Erythroblast (primary cell): ENCODE results near the gene GHRL.

Experiments used
- DNase-seq, 2 experiments: peaks; one replicate each; lab custom pipeline; 2025; lab: John Stamatoyannopoulos, UW
- GATA1 ChIP-seq: IDR thresholded peaks from 2 replicates; pipeline ENCODE4 v1.6.1; 2011; ENCODE audit warnings: low read depth, mild to moderate bottlenecking, control low read depth, low read length, moderate library complexity
- POLR2A ChIP-seq: IDR thresholded peaks from 2 replicates; pipeline ENCODE4 v1.6.1; 2011; ENCODE audit warnings: mild to moderate bottlenecking, low read length

Gene GHRL, protein sequence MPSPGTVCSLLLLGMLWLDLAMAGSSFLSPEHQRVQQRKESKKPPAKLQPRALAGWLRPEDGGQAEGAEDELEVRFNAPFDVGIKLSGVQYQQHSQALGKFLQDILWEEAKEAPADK

GRCh38 chr3:10292505-10293419, at the start of gene GHRL:
Gene GHRL, minus strand, starts transcription at chr3:10292947. Its CDS starts 2,767 bp downstream, at chr3:10290180.
- TF ChIP-seq GATA1: no peak
- TF ChIP-seq POLR2A: no peak
- DNase-seq: peak; percentile 35 to 53

DNA sequence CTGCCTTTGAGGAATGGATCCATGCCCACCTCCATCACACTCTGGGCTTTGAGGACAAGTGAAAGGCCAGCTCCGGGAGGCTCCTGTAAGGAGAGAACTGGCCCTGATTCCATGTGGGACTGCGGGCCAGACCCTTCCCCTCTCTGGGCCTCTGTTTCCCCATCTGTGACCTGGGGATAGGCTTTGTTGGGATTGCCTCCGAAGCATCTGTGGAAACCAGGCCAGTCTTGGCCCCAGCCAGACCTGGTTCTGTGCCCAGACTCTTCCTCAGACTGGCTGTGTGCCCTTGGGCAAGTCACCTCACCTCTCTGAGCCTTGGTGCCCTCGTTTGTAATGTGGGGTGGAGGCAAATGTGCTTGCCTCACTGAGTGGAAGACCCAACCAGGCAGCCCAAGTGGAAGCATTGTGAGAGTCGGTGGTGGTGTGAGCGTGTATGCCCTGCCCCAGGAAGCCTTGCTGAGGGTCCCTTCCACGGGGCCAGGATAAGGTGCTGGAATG, 49.2 kb upstream of the GHRL start:
- no peak for TF ChIP-seq POLR2A
- no peak for TF ChIP-seq GATA1
- DNase-seq: no peak

DNA sequence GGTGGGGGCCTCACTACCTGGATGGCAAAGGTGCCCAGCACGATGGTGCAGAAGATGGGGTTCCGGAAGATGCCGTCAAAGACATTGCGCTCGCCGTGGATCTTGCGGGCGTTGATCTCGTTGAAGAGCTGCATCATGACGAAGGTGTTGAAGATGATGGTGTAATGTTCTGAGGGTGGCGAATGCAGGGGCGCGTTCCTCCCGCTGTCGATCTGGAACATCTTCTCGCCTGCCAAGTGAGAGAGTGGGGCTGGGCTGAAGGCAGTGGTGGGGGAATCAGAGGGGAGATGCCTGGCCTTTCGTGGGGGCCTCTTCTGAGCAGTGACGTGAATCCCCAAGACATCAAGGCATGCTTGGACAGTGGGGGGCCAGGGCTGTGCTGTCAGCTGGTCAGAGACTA, 47.7 kb upstream of the GHRL start:
- no peak for DNase-seq
- TF ChIP-seq POLR2A (no peak), GATA1 (no peak)

GRCh38 chr3:10340046-10340445, 47.3 kb upstream of the GHRL start:
- TF ChIP-seq POLR2A (no peak), GATA1 (no peak)
- no peak for DNase-seq

DNA sequence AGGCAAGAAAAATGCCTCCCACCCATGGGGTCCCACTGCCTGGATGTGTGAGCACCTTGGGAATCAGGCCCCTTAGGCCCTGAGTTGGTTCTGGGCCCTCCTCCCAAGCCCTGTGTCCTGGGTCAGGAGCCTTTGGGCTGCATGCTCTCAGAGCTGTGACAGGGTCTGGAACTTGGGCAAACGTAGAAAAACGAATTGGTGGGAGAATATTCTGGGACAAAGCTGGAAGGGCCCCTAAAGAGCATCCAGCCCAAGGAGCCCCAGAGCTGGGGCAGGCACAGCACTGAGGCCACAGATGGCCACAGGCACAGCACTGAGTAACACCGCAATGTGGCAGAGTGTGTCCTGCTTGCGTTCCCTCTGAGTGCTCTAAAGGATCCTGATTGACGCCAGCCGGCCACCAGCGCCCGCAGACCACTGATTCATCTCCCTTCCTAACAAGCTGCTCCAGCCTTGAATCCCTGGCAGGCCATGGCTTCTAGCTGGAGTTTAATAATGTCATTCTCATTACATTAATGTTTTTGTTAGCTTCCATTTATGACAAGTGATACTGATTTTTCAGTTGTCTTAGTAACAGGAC, 46.7 kb upstream of the GHRL start:
- no peak for TF ChIP-seq POLR2A
- no peak for TF ChIP-seq GATA1
- DNase-seq: no peak

DNA sequence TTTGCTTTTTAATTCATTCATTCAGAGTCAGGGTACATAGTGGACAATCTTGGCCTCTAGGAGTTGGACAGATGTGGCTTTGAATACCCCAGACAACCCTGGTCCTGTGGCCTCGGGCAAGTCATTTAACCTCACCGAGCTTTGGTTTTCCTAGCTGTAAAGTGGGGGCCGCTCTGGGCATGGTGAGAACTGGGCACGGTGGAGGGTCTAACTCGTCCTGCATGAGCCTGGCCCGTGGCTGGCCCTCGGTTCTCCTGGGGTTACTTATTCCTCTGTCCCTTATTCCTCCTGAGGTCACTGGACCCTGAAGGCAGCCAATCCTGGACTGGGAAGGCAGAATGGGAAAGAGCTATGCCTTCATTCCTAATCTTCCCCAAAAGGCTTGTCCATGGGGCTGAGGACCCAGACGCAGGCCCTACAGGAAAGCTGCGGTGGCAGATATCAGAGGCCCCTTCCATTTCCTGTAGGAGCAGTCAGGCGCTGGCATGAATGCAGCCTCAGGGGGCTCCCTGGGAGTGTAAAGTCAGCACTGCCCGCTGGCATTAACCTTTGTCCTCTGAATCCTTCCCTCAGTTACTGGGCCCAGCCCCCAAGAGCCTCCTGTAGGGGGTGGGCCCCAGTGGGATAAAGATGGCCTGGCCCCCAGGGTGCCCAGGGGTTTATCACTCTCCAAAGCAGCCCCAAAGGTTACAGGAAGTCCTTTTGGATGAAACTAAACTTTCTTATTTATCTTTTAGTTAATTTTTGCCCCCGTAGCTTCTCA, 46.0 kb upstream of the GHRL start:
- TF ChIP-seq POLR2A (no peak), GATA1 (no peak)
- DNase-seq: no peak

DNA sequence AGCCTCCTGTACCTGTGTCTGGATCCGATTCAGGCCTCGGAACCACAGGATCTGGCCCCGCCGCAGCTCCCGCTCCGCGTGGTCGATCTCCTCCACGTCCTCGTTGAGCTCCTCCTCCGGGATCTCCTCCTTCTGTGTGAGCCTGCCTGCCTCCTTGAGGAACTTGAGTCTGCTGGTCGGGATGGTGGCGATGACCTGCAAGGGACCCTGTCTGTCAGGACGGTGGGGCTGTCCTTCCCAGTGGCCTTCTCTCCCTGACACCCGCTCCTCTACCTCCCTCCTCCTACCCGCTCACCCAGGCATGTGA, 45.4 kb upstream of the GHRL start:
- TF ChIP-seq GATA1: no peak
- no peak for TF ChIP-seq POLR2A
- no peak for DNase-seq

DNA sequence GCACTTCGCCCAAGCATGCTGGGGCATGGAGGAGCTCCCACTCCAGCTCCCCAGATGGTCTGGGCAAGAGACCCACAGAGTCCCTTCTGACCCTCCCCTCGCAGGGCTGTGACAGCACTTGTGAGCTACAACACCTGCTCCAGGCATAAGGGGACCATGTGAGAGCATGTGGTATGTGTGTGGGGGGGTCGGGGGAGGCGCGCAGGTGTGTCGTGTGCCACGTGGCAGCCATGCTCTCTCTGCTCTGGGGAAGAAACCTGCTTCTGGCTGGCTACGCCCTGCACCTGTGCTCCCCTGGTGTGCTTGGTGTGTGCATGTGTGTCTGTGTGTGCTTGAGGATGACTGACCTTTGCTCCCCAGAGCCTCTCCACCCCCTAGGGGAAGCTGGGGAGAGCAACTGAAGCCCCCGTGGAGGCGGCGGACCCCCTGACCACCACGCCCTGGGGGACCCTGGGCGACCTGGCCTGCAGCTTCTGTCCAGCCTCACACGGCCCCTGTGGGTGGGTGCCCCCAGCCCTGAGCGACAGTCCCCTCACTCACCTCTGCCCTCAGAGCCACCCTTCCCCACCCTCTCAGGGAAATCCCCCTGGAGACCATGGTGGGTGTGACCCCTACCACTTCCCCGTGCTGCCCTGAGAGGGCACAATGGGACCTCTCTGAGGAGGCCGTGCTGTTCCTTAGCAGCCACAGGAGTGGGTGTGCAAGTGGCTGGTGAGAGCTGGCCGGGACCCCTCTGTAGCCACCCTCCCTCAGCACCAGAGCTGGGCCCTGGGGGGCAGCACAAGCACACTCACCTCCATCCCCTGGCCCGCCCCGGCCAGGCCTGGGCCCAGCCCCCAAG, 44.8 kb upstream of the GHRL start:
- TF ChIP-seq GATA1 (no peak), POLR2A (no peak)
- DNase-seq: no peak

DNA sequence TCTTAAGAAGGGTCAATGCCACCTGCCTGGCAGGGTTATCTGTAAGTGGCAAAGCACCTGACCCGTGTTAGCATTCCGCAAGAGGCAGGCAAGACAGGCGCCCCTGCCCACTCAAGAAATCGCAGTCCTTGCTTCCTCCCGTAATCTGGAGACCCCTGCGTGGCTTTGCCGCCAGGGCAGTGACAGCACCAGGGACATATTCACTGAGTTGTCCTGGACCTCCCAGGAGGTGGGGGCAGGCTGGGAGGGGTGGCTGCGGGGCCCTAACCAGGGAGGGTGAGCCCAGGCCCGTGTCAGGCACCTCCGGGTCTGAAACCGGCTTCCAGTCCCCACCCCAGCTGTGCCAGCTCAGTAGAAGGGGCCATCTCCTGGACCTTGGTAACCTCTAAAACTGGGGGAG, 44.0 kb upstream of the GHRL start:
- TF ChIP-seq GATA1 (no peak), POLR2A (no peak)
- no peak for DNase-seq

- TF ChIP-seq GATA1 (no peak), POLR2A (no peak)
These were observed 43.3 kb upstream of the GHRL start for GRCh38 chr3:10335871-10336622.

GRCh38 chr3:10335190-10335738, 42.5 kb upstream of the GHRL start:
- TF ChIP-seq GATA1: no peak
- no peak for TF ChIP-seq POLR2A
- DNase-seq: no peak

More at GRCh38 chr3:10335871-10336622, 43.3 kb upstream of the GHRL start:
- DNase-seq: no peak

- peak in 1 of 2 experiments; percentile 13 for DNase-seq
- TF ChIP-seq POLR2A (no peak), GATA1 (no peak)
These were observed 41.7 kb upstream of the GHRL start for GRCh38 chr3:10334459-10334858.
